ENCODE results near the gene WDFY3. TPM values are rescaled to one million over a fixed set of nuclear protein-coding genes. Genes with fewer than 3 reads are reported as not detected.

Gene WDFY3
- total and polyA plus RNA-seq, 2 experiments from 2014 or later: 8.0 to 89.0 TPM

DNA sequence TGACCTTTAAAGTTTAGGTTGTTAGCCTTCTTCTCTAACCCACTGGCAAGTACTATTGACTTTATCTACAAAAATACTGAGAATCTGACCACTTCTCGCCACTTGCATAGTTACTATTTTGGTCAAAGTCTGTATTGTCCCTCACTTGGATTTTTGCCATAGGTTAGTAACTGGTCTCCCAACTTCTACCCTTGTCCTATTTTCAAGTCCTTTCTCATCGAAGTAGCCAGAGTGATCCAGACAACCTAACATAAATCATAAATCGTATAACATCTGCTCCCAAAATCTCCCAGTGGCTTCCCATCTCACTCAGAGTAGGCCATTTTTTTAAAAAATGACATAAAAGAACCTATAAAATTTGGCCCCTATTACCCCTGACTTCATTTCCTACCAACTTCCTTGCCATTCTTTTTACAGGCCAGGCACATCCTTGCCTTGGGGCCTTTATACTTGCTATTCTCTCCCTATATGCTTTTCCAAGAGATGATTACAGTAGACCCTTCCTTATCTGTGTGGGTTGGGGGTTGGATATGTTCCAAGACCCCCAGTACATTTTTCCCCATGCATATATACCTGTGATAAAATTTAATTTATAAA, 29.0 kb downstream of the WDFY3 start (continued):
- TF ChIP-seq, protein P1, sequence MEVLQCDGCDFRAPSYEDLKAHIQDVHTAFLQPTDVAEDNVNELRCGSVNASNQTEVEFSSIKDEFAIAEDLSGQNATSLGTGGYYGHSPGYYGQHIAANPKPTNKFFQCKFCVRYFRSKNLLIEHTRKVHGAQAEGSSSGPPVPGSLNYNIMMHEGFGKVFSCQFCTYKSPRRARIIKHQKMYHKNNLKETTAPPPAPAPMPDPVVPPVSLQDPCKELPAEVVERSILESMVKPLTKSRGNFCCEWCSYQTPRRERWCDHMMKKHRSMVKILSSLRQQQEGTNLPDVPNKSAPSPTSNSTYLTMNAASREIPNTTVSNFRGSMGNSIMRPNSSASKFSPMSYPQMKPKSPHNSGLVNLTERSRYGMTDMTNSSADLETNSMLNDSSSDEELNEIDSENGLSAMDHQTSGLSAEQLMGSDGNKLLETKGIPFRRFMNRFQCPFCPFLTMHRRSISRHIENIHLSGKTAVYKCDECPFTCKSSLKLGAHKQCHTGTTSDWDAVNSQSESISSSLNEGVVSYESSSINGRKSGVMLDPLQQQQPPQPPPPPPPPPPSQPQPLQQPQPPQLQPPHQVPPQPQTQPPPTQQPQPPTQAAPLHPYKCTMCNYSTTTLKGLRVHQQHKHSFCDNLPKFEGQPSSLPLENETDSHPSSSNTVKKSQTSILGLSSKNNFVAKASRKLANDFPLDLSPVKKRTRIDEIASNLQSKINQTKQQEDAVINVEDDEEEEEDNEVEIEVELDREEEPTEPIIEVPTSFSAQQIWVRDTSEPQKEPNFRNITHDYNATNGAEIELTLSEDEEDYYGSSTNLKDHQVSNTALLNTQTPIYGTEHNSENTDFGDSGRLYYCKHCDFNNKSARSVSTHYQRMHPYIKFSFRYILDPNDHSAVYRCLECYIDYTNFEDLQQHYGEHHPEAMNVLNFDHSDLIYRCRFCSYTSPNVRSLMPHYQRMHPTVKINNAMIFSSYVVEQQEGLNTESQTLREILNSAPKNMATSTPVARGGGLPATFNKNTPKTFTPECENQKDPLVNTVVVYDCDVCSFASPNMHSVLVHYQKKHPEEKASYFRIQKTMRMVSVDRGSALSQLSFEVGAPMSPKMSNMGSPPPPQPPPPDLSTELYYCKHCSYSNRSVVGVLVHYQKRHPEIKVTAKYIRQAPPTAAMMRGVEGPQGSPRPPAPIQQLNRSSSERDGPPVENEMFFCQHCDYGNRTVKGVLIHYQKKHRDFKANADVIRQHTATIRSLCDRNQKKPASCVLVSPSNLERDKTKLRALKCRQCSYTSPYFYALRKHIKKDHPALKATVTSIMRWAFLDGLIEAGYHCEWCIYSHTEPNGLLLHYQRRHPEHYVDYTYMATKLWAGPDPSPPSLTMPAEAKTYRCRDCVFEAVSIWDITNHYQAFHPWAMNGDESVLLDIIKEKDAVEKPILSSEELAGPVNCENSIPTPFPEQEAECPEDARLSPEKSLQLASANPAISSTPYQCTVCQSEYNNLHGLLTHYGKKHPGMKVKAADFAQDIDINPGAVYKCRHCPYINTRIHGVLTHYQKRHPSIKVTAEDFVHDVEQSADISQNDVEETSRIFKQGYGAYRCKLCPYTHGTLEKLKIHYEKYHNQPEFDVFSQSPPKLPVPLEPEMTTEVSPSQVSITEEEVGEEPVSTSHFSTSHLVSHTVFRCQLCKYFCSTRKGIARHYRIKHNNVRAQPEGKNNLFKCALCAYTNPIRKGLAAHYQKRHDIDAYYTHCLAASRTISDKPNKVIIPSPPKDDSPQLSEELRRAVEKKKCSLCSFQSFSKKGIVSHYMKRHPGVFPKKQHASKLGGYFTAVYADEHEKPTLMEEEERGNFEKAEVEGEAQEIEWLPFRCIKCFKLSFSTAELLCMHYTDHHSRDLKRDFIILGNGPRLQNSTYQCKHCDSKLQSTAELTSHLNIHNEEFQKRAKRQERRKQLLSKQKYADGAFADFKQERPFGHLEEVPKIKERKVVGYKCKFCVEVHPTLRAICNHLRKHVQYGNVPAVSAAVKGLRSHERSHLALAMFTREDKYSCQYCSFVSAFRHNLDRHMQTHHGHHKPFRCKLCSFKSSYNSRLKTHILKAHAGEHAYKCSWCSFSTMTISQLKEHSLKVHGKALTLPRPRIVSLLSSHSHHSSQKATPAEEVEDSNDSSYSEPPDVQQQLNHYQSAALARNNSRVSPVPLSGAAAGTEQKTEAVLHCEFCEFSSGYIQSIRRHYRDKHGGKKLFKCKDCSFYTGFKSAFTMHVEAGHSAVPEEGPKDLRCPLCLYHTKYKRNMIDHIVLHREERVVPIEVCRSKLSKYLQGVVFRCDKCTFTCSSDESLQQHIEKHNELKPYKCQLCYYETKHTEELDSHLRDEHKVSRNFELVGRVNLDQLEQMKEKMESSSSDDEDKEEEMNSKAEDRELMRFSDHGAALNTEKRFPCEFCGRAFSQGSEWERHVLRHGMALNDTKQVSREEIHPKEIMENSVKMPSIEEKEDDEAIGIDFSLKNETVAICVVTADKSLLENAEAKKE (CRISPR knock-in tag; IDR thresholded peaks at IDR 0.05): no peak
- TF ChIP-seq, protein P2, sequence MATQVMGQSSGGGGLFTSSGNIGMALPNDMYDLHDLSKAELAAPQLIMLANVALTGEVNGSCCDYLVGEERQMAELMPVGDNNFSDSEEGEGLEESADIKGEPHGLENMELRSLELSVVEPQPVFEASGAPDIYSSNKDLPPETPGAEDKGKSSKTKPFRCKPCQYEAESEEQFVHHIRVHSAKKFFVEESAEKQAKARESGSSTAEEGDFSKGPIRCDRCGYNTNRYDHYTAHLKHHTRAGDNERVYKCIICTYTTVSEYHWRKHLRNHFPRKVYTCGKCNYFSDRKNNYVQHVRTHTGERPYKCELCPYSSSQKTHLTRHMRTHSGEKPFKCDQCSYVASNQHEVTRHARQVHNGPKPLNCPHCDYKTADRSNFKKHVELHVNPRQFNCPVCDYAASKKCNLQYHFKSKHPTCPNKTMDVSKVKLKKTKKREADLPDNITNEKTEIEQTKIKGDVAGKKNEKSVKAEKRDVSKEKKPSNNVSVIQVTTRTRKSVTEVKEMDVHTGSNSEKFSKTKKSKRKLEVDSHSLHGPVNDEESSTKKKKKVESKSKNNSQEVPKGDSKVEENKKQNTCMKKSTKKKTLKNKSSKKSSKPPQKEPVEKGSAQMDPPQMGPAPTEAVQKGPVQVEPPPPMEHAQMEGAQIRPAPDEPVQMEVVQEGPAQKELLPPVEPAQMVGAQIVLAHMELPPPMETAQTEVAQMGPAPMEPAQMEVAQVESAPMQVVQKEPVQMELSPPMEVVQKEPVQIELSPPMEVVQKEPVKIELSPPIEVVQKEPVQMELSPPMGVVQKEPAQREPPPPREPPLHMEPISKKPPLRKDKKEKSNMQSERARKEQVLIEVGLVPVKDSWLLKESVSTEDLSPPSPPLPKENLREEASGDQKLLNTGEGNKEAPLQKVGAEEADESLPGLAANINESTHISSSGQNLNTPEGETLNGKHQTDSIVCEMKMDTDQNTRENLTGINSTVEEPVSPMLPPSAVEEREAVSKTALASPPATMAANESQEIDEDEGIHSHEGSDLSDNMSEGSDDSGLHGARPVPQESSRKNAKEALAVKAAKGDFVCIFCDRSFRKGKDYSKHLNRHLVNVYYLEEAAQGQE (IDR thresholded peaks at IDR 0.05; ENCODE audit: unreplicated experiment): no peak
- TF ChIP-seq ZNF331 (CRISPR knock-in tag; IDR thresholded peaks at IDR 0.05; ENCODE audit: low read depth) (no peak), NANOG (IDR thresholded peaks at IDR 0.05; ENCODE audit: borderline replicate concordance) (no peak), STAT1 (IDR thresholded peaks at IDR 0.05; ENCODE audit: unreplicated experiment) (no peak), CREB1 (CRISPR knock-in tag; IDR thresholded peaks at IDR 0.05; ENCODE audit: low read depth) (no peak), ZNF114 (CRISPR knock-in tag; IDR thresholded peaks at IDR 0.05) (no peak), EZH2phosphoT487 (IDR thresholded peaks at IDR 0.05; ENCODE audit: unreplicated experiment) (no peak)
